HG02973 (cell line): ENCODE data around the gene ERCC6L2.

Experiments used
- ATAC-seq: cut with Tn5 transposase; IDR thresholded peaks from one replicate; pipeline ENCODE4 v1.9.1; 2021; ENCODE audit warnings: moderate library complexity; ENCODE audit not compliant: unreplicated experiment

The ERCC6L2 gene

GRCh38 chr9:95920017-95920416 is 44.5 kb downstream of the ERCC6L2 start:
- ATAC-seq = no peak

- no peak for ATAC-seq
These were observed 48.3 kb downstream of the ERCC6L2 start for GRCh38 chr9:95923794-95924193.

GRCh38 chr9:95924987-95925386 is 49.5 kb downstream of the ERCC6L2 start:
- ATAC-seq = no peak

- no peak for ATAC-seq
These were observed 51.9 kb downstream of the ERCC6L2 start for GRCh38 chr9:95927271-95928004.

GRCh38 chr9:95930277-95930676 is 54.8 kb downstream of the ERCC6L2 start:
- ATAC-seq = no peak

GRCh38 chr9:95935861-95936578 is 60.5 kb downstream of the ERCC6L2 start:
- ATAC-seq = no peak

GRCh38 chr9:95936579-95937075 is 61.1 kb downstream of the ERCC6L2 start:
- ATAC-seq = no peak

- ATAC-seq = no peak
These were observed 61.6 kb downstream of the ERCC6L2 start for GRCh38 chr9:95937131-95937530.

- no peak for ATAC-seq
These were observed 63.2 kb downstream of the ERCC6L2 start for GRCh38 chr9:95938724-95939123.

GRCh38 chr9:95939472-95939871 is 64.0 kb downstream of the ERCC6L2 start:
- no peak for ATAC-seq

GRCh38 chr9:95940265-95940664 is 64.8 kb downstream of the ERCC6L2 start:
- no peak for ATAC-seq

- no peak for ATAC-seq
These were observed 66.5 kb downstream of the ERCC6L2 start for GRCh38 chr9:95942016-95942415.

GRCh38 chr9:95947118-95947517 is 71.6 kb downstream of the ERCC6L2 start:
- ATAC-seq = no peak

- ATAC-seq = no peak
These were observed 77.0 kb downstream of the ERCC6L2 start for GRCh38 chr9:95952471-95952870.

GRCh38 chr9:95953986-95954385 is 78.5 kb downstream of the ERCC6L2 start:
- no peak for ATAC-seq

- ATAC-seq = no peak
These were observed 79.4 kb downstream of the ERCC6L2 start for GRCh38 chr9:95954940-95955339.

- ATAC-seq = no peak
These were observed 87.4 kb downstream of the ERCC6L2 start for GRCh38 chr9:95962936-95963335.

- no peak for ATAC-seq
These were observed 88.2 kb downstream of the ERCC6L2 start for GRCh38 chr9:95963659-95964058.

GRCh38 chr9:95966306-95966705 is 90.8 kb downstream of the ERCC6L2 start:
- ATAC-seq = no peak

- no peak for ATAC-seq
These were observed 94.8 kb downstream of the ERCC6L2 start for GRCh38 chr9:95970317-95970716.

- ATAC-seq = no peak
These were observed 96.3 kb downstream of the ERCC6L2 start for GRCh38 chr9:95971815-95972214.

- ATAC-seq = no peak
These were observed 98.9 kb downstream of the ERCC6L2 start for GRCh38 chr9:95974389-95974788.
